Activated CD4-positive, alpha-beta T cell treated with anti-CD3 and anti-CD28 coated beads for 36 hours (primary cell): ENCODE data around the gene CHRM4. TPM values are rescaled to one million over a fixed set of nuclear protein-coding genes. Genes with fewer than 3 reads are reported as not detected.

Experiments used
- ATAC-seq: fragments of 200-7000 bp; cut with Tn5 transposase; one replicate; pipeline ENCODE4 v1.10.0; 2021; ENCODE audit warnings: mild to moderate bottlenecking, moderate library complexity
- CTCF ChIA-PET: fragments of 350-600 bp; sonication (Branson Sonifier 250); formaldehyde crosslinking; loops from one replicate; lab custom pipeline; 2021; ENCODE audit warnings: antibody characterized with exemption; lab: Charles Lee
- POLR2A ChIA-PET: fragments of 350-600 bp; sonication (Branson Sonifier 250); formaldehyde crosslinking; loops from one replicate; lab custom pipeline; 2021; ENCODE audit warnings: antibody characterized with exemption, inconsistent platforms; lab: Charles Lee
- DNase-seq: peaks from one replicate; pipeline ENCODE4 v3.0.0-alpha.2; 2020
- H3K27ac Mint-ChIP-seq: one replicate; pipeline ENCODE4 v1.8.0; 2021; ENCODE audit warnings: mixed read lengths
- H3K27me3 Mint-ChIP-seq: one replicate; pipeline ENCODE4 v1.8.0; 2021; ENCODE audit warnings: mixed read lengths
- H3K36me3 Mint-ChIP-seq: one replicate; pipeline ENCODE4 v1.8.0; 2021; ENCODE audit warnings: low read depth, mixed read lengths
- H3K4me1 Mint-ChIP-seq: one replicate; pipeline ENCODE4 v1.8.0; 2021; ENCODE audit warnings: mixed read lengths
- H3K4me3 Mint-ChIP-seq: one replicate; pipeline ENCODE4 v1.8.0; 2021; ENCODE audit warnings: mild to moderate bottlenecking, moderate library complexity, mixed read lengths
- H3K9me3 Mint-ChIP-seq: one replicate; pipeline ENCODE4 v1.8.0; 2021; ENCODE audit warnings: low read depth, mixed read lengths
- intact Hi-C, 2 experiments: fragments of 100-400 bp; cut with DNase I in 1 of 2; cut with micrococcal nuclease in 1 of 2; formaldehyde crosslinking; loops; one replicate each; pipeline versions ENCODE4 v1.14.2 to v1.15.1; 2022 to 2024; cut with DNase I, micrococcal nuclease
- total RNA-seq, 2 experiments: library from RNA; stranded (reverse); gene quantifications; one replicate each; pipeline ENCODE4 v1.2.3, GENCODE V29; 2021

CHRM4 gene
- total RNA-seq, 2 experiments from 2014 or later, result 0.19 TPM; not detected in 1

GRCh38 chr11:46367244-46367915, 24.2 kb downstream of the CHRM4 start:
- no peak overlapping the region for H3K4me3 Mint-ChIP-seq
- peaks cover 30% of the 10 kb centered on the region for H3K4me1 Mint-ChIP-seq
- intact Hi-C loops, result loop anchor here (1.0 to 10.0 kb wide), 6 partner anchors 15 to 130 kb away; partner anchors contain the start of gene DGKZ (in 1 of the 2)

GRCh38 chr11:46366661-46367161, 24.9 kb downstream of the CHRM4 start:
- H3K9me3 Mint-ChIP-seq, result no peaks in the 10 kb centered on the region
- ChIA-PET CTCF (interaction anchor here (0.7 to 7.3 kb wide), 4 partner anchors 8 to 123 kb away, joined by 3 to 141 read pairs (median 4); partner anchors contain the start of gene DGKZ), POLR2A (interaction anchor here (0.6 to 1.2 kb wide), 3 partner anchors 13 to 137 kb away, joined by 3 read pairs; no protein-coding TSS in a partner anchor)
- H3K36me3 Mint-ChIP-seq, result peaks cover 15% of the 10 kb centered on the region
- no peak overlapping the region for H3K4me3 Mint-ChIP-seq
- peaks cover 35% of the 10 kb centered on the region for H3K4me1 Mint-ChIP-seq
- intact Hi-C loops, result loop anchor here (1.0 to 10.0 kb wide), 6 partner anchors 14 to 129 kb away; partner anchors contain the start of gene DGKZ (in 1 of the 2)
- no peak for ATAC-seq
- DNase-seq, result no peak
- H3K27ac Mint-ChIP-seq, result peak overlapping the region; percentile 83
- no peaks in the 10 kb centered on the region for H3K27me3 Mint-ChIP-seq

More at GRCh38 chr11:46367244-46367915, 24.2 kb downstream of the CHRM4 start:
- ATAC-seq, result peak; percentile 86
- H3K27ac Mint-ChIP-seq, result peak overlapping the region; percentile 83
- peaks cover 15% of the 10 kb centered on the region for H3K36me3 Mint-ChIP-seq
- peak; percentile 87 for DNase-seq
- H3K27me3 Mint-ChIP-seq, result no peaks in the 10 kb centered on the region
- POLR2A ChIA-PET, result no interaction called here
- CTCF ChIA-PET, result interaction anchor here (0.7 to 7.3 kb wide), 7 partner anchors 8 to 124 kb away, joined by 3 to 141 read pairs (median 4); partner anchors contain the start of gene DGKZ
- no peaks in the 10 kb centered on the region for H3K9me3 Mint-ChIP-seq

GRCh38 chr11:46366260-46366659, 25.3 kb downstream of the CHRM4 start:
- CTCF ChIA-PET, result interaction anchor here (0.9 to 7.3 kb wide), 6 partner anchors 8 to 123 kb away, joined by 3 to 141 read pairs (median 4); partner anchors contain the start of gene DGKZ
- intact Hi-C loops, result loop anchor here in 1 of 2 experiments (2.0 to 10.0 kb wide), 3 partner anchors 13 to 129 kb away; no protein-coding TSS in a partner anchor
- DNase-seq (no peak), ATAC-seq (no peak)
- POLR2A ChIA-PET, result interaction anchor here (0.6 to 1.2 kb wide), 3 partner anchors 13 to 138 kb away, joined by 3 read pairs; no protein-coding TSS in a partner anchor
- Mint-ChIP-seq H3K27me3 (no peaks in the 10 kb centered on the region), H3K9me3 (no peaks in the 10 kb centered on the region), H3K36me3 (peaks cover 15% of the 10 kb centered on the region), H3K4me3 (no peak overlapping the region), H3K4me1 (peaks cover 39% of the 10 kb centered on the region), H3K27ac (no peak overlapping the region)

- Mint-ChIP-seq H3K4me1 (peaks cover 49% of the 10 kb centered on the region), H3K4me3 (no peak overlapping the region), H3K27ac (peak overlapping the region; percentile 22), H3K9me3 (no peaks in the 10 kb centered on the region), H3K27me3 (no peaks in the 10 kb centered on the region), H3K36me3 (peaks cover 8% of the 10 kb centered on the region)
- intact Hi-C loops, result loop anchor here in 1 of 2 experiments (5.0 to 10.0 kb wide), 2 partner anchors 60 to 127 kb away; no protein-coding TSS in a partner anchor
- ATAC-seq (no peak), DNase-seq (no peak)
- ChIA-PET POLR2A (no interaction called here), CTCF (interaction anchor here (0.6 to 7.3 kb wide), 5 partner anchors 13 to 177 kb away, joined by 3 to 141 read pairs (median 3); partner anchors contain the start of genes CHRM4 and DGKZ)
Observed at GRCh38 chr11:46364791-46365190, 26.8 kb downstream of the CHRM4 start.

GRCh38 chr11:46364056-46364455, 27.5 kb downstream of the CHRM4 start:
- Mint-ChIP-seq H3K36me3 (peaks cover 2% of the 10 kb centered on the region), H3K4me1 (peaks cover 50% of the 10 kb centered on the region), H3K27ac (peak overlapping the region; percentile 19), H3K27me3 (no peaks in the 10 kb centered on the region), H3K4me3 (no peak overlapping the region), H3K9me3 (no peaks in the 10 kb centered on the region)
- ATAC-seq (no peak), DNase-seq (no peak)
- CTCF ChIA-PET, result interaction anchor here (0.9 to 7.3 kb wide), 2 partner anchors 12 to 126 kb away, joined by 3 to 141 read pairs; partner anchors contain the start of gene DGKZ
- POLR2A ChIA-PET, result no interaction called here
- intact Hi-C loops, result loop anchor here in 1 of 2 experiments (10.0 kb wide), 1 partner anchor 59 kb away; no protein-coding TSS in a partner anchor

- ChIA-PET CTCF (interaction anchor here (0.9 to 7.3 kb wide), 3 partner anchors 11 to 126 kb away, joined by 3 to 141 read pairs (median 4); partner anchors contain the start of gene DGKZ), POLR2A (no interaction called here)
- Mint-ChIP-seq H3K27me3 (no peaks in the 10 kb centered on the region), H3K4me1 (peaks cover 53% of the 10 kb centered on the region), H3K4me3 (no peak overlapping the region), H3K9me3 (no peaks in the 10 kb centered on the region), H3K36me3 (peaks cover 2% of the 10 kb centered on the region), H3K27ac (peak overlapping the region; percentile 19)
- no peak for DNase-seq
- intact Hi-C loops, result loop anchor here in 1 of 2 experiments (10.0 kb wide), 1 partner anchor 59 kb away; no protein-coding TSS in a partner anchor
- ATAC-seq, result no peak
Observed at GRCh38 chr11:46363455-46364005, 28.0 kb downstream of the CHRM4 start.

- H3K4me3 Mint-ChIP-seq, result no peak overlapping the region
- DNase-seq (no peak), ATAC-seq (no peak)
- intact Hi-C loops, result loop anchor here in 1 of 2 experiments (10.0 kb wide), 1 partner anchor 58 kb away; no protein-coding TSS in a partner anchor
- peak overlapping the region; percentile 70 for H3K27ac Mint-ChIP-seq
- ChIA-PET POLR2A (no interaction called here), CTCF (interaction anchor here (0.6 to 7.3 kb wide), 4 partner anchors 11 to 1787 kb away, joined by 3 to 141 read pairs (median 4); partner anchors contain the start of gene DGKZ)
- H3K36me3 Mint-ChIP-seq, result peaks cover 2% of the 10 kb centered on the region
- no peaks in the 10 kb centered on the region for H3K27me3 Mint-ChIP-seq
- peaks cover 57% of the 10 kb centered on the region for H3K4me1 Mint-ChIP-seq
- no peaks in the 10 kb centered on the region for H3K9me3 Mint-ChIP-seq
Observed at GRCh38 chr11:46363031-46363407, 28.6 kb downstream of the CHRM4 start.

- Mint-ChIP-seq H3K27me3 (no peaks in the 10 kb centered on the region), H3K36me3 (peaks cover 2% of the 10 kb centered on the region)
- no peak for ATAC-seq
Observed at GRCh38 chr11:46362156-46363030, 29.2 kb downstream of the CHRM4 start.

GRCh38 chr11:46361283-46362155, 30.1 kb downstream of the CHRM4 start:
- Mint-ChIP-seq H3K27ac (peak overlapping the region; percentile 96), H3K9me3 (no peaks in the 10 kb centered on the region), H3K4me3 (peak overlapping the region; percentile 72), H3K27me3 (no peaks in the 10 kb centered on the region), H3K36me3 (no peaks in the 10 kb centered on the region), H3K4me1 (peaks cover 64% of the 10 kb centered on the region)
- ChIA-PET POLR2A (interaction anchor here (0.5 to 1.7 kb wide), 4 partner anchors 10 to 318 kb away, joined by 3 to 4 read pairs (median 3); partner anchors contain the start of gene DGKZ), CTCF (interaction anchor here (0.5 to 3.2 kb wide), 11 partner anchors 9 to 123 kb away, joined by 3 to 56 read pairs (median 3); partner anchors contain the start of gene DGKZ)
- ATAC-seq (peak; percentile 97), DNase-seq (peak; percentile 86)
- intact Hi-C loops, result loop anchor here in 1 of 2 experiments (10.0 kb wide), 1 partner anchor 57 kb away; no protein-coding TSS in a partner anchor

More at GRCh38 chr11:46362156-46363030, 29.2 kb downstream of the CHRM4 start:
- intact Hi-C loops, result loop anchor here in 1 of 2 experiments (10.0 kb wide), 1 partner anchor 58 kb away; no protein-coding TSS in a partner anchor
- peaks cover 61% of the 10 kb centered on the region for H3K4me1 Mint-ChIP-seq
- POLR2A ChIA-PET, result interaction anchor here (0.5 to 1.2 kb wide), 2 partner anchors 10 to 24 kb away, joined by 3 read pairs; no protein-coding TSS in a partner anchor
- H3K27ac Mint-ChIP-seq, result peak overlapping the region; percentile 96
- H3K9me3 Mint-ChIP-seq, result no peaks in the 10 kb centered on the region
- CTCF ChIA-PET, result interaction anchor here (0.5 to 3.2 kb wide), 7 partner anchors 10 to 1786 kb away, joined by 3 to 56 read pairs (median 3); no protein-coding TSS in a partner anchor
- DNase-seq, result no peak
- H3K4me3 Mint-ChIP-seq, result peak overlapping the region; percentile 72
